ENCODE measurements around the gene IRF2BP1.
"Not testable (repeated sequence)": the region's sequence is repeated elsewhere in the genome, so short reads cannot be mapped to it uniquely, and the experiment has no call there.

IRF2BP1 gene

DNA sequence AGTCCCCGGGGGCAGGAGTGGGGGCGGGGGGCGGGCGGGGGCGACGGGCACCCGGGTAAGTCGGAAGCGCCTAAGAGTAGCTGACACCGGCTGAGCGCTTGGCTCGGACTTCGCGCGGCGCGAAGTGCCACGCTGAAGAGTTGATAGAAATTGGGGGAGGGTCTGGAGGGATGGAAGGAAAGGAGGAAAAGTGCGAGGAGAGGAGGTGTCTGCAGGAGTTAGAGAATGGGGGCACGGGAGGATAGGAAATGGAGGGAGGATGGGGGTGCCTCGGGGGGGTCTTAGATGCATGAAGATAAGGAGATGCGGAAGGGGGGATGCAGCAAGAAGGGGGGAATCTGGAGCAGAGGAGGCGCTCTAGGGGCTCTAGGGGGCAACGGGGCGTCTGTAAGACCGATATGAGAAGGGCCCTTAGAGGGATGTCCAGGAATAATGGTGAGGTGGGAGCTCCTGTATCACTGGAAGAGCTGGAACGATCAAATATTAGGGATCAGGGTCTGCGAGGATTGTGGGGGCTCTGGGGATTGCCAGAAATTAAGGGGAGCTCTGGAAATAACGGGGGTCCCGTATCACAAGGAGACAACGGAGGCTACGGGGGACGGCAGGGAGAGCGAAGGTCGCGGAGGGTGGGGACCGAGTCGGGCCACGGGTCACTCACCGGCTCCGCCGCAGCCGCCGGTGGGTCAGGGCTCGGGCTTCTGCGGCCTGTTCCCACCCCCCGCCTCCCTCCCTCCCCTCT is 16.1 kb upstream of the IRF2BP1 start, which contains the start of gene MYPOP:
TSS of gene MYPOP (minus strand) at position 702 of the 739 bp plus-strand sequence. CDS start 840 bp downstream, outside the sequence.
- DNase-seq = no peak

DNA sequence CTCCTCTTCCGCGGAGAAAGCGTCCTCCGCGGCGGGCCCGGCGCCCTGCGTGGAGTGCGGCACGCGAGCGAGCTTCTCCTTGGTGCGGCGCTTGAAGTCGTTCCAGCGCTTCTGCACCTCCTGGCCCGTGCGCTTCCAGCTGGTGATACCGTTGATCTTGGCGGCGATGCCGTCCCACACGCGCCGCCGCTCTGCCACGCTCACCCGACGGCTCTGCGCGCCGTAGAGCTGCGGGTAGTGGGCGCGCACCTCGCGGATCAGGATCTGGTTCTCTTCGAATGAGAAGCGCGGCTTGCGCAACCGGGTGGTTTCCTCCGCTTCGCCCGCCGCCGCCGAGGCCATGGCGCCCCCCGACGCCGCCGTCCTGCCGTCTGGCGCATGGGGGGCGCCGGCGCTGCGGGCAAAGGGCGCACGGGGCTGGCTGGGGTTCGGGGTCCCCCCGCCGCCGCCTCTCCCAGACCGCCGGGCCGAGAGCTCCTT is 15.5 kb upstream of the IRF2BP1 start:
- peak; percentile 45 for DNase-seq

DNA sequence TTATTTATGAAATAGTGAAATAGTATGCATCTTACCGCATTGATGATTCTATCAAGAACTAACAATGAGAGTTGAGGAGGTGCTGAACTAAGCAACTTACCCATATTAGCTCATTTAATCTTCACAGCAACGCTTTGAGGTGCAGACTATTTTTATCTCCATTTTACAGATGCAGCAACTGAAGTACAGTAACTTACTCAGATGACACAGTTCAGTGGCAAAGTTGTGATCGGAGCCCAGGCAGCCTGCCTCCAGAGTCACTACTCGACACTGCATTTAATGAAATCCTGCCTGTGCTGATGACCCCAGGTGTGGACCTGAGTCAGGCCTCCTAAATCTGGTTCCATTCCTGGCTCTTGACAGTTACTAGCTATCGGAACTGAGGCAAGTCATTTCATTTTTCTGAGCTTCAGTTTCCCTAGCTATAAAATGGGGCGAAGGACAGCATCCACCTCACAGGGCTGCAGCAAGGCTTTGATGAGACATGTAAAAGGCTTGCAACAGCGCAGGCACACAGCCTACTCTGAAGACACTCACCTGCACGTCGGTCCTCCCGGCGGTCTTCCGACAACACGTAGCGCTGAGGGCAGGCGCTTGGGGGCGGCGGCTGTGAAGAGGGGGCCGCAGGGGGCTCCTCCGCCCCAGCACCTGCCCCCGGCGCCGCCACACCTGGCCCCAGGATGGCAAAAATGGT is 14.9 kb upstream of the IRF2BP1 start:
- DNase-seq = no peak

DNA sequence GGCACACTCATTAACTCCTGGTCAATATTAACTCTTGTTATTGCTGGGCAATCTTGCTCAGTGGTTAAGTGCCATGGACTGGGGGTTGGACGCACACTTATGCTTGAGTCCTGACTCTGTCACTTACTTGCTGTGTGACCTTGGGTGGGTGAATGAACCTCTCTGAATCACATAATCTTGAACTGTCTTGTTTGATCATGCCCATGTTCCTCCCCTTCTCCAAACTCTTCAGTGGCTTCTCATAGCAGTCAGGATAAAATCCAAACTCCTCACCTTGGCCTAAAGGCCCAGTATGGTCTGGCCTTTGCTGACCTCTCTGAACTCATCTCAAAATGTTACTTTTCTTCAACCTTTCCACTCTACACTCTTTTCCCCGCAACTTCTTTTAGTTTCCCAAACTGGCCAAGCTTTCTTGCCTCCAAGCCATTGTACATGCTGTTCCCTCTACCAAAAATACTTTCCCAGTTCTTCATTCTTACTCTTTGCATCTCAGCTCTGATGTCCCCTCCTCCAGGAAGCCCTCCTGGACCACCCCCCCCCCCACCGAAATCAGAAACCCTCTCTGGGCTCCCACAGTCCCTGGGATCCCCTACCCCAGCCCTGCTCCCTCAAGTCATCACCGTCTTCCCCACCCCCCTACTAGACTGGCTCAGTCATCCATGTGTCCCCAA is 14.1 kb upstream of the IRF2BP1 start:
- DNase-seq = no peak

DNA sequence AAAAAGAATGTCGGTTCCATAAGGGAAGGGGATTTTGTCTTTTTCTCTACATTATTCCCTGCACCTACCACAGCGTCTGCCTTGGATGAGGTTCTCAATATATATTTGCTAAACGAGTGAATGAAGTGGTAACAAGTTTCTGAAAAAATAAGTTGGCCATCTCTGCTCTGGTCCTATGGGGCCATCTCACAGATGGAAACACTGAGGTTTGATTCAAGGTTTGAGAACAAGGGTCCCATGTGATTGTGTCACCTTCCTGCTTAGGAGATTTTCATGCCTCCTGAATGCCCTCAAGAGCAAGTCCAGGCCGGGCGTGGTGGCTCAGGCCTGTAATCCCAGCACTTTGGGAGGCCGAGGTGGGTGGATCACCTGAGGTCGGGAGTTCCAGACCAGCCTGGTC is 13.3 kb upstream of the IRF2BP1 start:
- DNase-seq = no peak

DNA sequence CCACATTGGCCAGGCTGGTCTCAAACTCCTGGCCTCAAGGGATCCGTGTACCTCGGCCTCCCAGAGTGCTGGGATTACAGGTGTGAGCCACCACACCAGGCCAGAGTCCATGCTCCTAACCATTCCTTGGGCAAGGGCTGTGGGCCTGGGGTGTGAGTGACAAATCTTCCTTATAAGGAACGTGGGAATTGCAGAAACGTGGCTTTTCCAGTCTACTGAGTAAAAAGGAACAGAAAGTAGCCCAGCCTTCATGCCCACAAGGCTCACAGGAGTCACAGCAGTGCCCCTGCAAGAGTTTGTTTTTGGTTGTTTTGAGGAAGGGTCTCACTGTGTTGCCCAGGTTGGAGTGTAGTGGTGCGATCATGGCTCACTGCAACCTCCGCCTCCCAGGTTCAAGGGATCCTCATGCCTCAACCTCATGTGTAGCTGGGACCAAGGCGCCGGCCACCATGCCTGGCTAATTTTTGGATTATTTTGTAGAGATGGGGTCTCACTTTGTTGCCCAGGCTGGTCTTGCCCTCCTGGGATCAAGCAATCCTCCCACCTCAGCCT is 11.4 kb upstream of the IRF2BP1 start:
- DNase-seq = no peak

DNA sequence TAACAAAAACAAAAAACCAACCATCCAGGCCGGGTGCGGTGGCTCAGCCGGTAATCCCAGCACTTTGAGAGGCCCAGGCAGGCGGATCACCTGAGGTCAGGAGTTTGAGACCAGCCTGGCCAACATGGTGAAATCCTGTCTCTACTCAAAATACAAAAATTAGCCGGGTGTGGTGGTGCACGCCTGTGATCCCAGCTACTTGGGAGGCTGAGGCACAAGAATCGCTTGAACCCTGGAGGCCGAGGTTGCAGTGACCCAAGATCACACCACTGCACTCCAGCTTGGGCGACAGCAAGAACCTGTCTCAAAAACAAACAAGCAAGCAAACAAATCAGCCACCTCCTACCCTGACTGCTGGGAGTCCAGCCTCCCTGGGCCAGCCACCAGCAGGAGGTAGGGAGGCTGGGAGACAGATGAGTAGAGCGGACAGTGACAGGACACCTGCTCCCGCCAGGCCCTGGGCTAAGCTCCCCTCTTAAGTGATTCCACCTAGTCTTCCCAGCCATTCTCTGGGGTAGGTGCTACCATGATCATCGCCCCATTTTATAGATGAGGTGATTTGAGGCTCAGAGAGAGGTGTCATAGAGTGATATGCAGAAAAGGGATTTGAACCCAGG is 10.2 kb upstream of the IRF2BP1 start:
- DNase-seq = not testable (repeated sequence)

DNA sequence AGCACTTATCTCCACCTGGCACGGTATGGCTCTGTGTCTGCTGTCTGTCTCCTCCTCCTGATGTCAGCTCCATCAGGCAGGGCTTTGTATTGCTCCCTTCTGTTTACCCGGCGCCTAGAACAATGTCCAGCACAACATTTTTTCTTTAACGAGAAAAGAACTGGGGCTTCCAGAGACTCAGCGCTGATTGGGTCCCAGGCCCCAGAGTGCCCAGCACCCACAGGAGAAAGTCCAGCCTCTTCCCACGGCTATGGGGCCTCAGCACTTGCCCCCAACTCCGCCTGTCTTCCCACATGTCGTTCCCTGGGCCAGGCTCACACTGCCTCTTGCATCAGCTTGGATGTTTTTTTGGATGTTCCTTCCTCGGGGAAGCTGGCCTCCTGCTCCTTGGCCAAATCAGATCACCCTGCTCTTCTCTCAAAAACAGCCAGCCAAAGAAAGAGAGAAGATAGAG is 9.6 kb upstream of the IRF2BP1 start:
- no peak for DNase-seq

DNA sequence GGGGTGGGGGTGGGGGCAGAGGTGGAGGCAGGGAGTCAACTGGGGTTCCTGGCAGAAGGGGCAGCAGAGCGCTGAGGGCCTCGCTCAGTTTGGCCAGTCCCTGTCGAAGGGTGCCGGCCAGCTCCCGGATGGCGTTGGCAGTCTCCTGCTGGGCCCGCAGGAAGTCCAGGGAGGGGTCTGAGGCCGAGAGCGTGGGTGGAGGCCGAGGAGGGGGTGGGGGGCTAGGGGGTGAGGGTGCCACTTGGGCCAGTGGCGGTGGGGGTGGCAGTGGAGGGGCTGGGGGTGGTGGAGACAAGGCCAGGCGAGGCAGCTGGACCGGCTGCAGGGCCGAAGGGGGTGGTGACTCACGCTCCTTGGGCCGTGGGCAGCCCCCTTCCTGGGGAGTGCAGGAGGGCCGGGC is 4.9 kb upstream of the IRF2BP1 start:
- no peak for DNase-seq

DNA sequence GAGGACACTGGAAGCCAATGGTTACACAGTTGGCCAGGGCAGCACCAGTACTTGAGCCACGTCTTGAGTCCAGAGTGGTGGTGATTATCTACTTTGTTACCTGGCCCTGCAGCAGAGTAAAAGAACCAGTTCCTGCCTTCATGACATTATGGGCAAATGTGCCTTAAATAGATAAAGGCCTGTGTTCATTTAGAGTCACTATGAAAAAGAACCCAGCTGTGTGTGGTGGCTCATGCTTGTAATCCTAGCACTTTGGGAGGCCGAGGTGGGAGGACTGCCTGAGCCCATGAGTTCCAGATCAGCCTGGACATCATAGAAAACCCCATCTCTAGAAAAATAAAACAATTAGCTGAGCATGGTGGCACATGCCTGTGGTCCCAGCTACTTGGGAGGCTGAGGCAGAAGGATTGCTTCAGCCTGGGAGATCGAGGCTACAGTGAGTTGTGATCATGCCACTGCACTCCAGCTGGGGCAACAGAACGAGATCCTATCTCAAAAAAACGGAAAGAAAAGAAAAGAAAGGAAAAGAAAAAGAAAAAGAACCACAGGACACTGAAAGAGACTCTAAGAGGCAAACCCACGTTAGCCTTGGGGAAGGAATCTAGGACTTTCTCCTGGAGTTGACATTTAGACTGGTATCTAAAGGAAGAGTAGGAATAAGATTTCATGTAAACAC is 3.4 kb upstream of the IRF2BP1 start:
- DNase-seq = no peak

DNA sequence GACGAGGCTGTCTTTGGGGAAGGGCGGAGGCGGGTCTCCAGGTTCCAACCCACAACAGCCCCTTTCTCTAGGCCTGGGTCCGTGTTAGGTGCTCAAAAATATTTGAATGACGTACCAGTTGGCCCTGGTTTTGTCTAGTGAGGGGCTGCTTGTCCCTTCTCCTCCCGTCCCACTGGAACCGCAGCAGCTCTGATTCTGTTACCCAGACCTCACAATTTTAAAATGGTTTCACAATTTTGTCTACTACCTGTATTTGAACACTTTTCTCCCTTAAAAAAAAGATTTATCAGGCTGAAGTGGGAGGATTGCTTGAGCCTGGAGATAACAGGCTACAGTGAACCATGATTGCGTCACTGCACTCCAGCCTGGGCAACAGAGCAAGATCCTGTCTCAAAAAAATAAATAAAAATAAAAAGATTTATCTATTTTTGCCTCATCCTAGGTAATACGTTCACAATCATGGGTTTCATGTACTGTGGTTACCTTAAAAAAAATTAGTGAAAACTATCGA is 1.3 kb upstream of the IRF2BP1 start:
- no peak for DNase-seq

DNA sequence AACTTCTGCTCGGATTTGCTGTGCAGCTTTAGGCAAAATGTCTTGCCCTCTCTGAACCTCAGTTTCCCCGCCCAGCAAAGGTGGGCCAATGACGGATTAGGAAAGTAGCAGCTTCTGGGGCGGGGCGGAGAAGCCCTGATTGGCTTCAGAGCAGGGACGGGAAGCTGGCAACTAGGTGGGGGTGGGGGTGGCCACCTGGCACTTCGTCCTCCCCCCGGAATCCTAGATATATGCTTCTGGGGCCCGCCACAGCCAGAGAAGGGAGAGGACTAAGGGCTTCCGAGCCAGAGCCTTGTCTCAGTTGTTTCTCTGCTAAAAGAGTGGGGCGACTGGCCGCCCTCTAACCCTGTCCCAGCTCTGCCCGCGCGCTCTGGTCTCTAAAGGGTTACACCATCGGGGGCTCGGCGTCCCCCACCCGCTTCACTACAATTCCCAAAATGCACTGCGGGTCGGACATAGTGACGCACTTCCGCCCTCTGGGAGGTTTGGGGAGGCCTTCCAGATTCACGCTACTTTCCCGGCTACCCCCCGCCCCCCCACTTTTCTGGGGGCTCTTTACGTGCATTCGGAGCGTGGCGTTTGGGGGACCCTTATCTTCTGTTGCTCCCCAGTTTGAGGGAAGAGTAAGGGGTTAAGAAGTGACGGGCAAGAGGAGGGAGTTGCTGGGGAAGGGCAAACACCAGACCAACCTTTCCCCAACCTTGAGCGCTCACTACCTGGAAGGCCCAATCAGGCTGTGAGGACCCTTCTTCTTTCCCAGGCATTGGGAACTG is 672 bp upstream of the IRF2BP1 start:
- DNase-seq = peak; percentile 96

DNA sequence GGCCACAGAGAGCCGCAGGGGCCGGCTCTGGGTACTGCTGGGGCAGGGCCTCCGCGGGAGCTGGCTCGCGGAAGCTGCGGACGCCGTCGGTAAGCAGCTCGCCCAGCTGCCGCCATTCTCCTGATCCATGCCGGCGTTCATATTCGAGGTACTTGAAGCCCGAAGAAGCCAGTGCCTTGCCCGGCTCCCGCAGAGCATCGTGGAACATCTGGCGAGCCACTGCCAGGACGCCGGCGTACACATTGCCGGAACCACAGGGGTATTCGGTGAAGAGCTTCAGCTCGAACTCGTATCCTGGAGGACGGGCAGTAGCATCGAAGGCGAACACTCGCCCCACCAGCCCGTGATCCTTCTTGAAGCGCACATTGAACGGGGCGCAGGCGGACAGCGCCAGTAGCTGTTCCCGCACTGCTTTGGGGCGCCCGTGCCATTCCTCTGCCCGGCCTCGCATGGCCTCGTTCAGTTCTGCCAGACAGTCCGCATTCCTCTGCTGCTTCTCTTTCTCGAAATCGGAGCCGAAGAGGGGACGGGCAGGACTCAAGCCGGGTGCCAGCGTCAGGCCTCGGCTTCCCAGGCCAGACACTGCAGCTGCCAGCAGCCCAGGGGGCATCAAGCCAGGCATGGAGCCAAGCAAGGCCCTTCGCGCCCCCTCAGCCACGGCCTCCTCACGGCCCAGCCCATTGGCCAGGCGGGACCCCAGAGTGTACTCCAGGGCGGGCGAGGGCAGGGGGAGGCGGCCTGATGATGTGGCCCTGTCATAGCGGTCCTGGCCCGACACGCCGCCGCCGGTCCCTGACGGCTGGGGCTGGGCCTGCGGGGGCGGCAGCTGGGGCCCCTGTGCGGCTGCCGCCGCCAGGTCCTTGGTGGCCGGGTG is 1.0 kb downstream of the IRF2BP1 start:
- DNase-seq = peak; percentile 28

DNA sequence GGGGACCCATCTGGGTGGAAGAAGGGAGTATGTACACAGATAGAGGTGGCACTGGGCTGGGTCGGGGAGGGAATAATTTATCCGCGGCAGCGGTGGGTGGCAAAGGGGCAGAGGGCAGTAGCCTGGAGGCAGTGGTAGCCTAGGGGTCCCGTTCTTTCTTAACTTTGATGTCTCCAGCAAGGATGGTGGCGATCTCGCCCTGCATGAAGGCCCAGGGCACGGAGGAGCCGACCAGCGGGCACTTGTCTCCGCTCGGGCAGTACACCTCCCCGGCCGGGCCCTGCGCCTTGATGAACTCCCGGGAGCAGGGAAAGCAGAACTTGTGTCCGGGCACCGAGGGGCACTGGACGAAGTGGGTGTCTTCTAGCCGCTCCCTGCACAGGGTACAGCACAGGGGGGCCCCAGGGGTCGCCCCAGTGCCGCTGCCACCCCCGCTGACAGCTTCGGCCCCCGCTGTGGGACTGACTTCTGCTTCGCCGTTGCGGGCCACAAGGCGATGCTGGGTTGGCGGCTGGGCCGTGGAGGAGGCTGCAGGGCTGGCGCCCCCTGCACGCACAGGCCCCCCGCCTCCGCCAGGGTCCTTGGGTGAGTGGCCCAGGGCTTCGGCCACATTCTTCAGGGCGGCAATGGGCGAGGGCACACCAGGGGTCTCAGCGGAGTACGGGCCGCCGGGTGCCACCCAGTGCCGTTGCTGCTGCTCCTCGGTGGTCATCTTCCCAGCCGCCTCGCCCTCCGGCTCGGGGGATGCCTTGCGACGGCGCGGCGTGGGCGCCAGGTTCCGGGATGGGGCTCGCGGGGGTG is 1.9 kb downstream of the IRF2BP1 start:
- no peak for DNase-seq

DNA sequence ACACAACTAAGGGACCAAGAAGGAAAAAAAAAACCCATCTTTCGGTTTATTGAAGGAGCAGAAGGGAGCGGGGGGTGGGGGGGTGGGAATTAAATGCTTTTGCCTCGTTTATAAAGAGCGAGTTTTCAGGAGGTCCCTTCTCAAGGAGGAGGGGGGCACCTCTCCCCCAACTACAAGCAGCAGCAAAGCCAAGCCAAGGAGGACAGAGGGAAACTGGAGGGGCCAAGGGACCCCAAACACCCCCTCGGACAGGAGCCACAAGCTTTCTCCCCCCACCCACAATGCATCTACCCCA is 2.4 kb downstream of the IRF2BP1 start:
- no peak for DNase-seq

DNA sequence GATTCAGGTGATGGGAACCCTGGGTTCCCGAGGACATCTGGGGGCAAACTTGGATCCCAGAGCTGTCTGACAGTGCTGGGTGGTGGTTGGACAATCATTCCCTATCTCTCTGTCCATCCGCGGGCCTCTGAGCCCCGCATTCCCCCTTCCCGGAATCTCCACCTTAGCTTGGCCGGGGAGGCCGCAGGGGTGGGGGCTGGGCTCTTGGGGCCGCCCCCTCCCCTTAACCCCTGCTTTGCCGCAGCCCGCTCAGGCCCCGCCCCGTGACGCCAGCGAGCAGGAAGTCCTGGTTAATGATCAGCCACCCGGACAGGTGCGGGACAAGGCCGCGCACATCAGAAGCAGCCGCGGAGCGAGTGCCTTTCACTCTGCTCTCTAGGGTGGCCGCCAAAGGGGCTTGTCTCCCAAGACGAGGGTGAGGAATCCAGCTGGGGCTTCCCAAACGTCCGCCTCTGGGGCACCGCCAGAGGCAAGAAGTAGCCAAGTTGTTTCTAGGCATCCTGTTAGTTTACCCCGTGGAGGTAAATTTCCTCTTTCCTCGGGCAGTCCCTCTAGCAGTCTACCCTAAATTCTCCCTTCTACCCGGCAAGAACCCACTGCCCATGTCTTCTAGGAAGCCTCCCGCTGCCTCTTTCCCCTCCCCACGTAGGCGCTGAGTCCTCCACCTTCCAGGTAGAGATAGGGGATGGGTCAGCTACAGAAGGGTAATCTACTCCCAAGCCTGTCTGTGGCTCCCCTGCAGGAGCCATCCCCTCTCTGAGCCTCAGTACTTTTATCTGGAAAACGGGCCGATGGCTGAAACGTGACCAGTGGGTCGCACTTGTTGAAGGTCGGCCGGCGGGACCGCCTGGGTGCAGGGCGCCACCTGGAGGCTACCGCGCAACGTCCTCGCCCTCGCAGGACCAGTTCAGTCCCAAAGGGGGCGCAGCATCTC is 3.0 kb downstream of the IRF2BP1 start:
- peak; percentile 88 for DNase-seq

DNA sequence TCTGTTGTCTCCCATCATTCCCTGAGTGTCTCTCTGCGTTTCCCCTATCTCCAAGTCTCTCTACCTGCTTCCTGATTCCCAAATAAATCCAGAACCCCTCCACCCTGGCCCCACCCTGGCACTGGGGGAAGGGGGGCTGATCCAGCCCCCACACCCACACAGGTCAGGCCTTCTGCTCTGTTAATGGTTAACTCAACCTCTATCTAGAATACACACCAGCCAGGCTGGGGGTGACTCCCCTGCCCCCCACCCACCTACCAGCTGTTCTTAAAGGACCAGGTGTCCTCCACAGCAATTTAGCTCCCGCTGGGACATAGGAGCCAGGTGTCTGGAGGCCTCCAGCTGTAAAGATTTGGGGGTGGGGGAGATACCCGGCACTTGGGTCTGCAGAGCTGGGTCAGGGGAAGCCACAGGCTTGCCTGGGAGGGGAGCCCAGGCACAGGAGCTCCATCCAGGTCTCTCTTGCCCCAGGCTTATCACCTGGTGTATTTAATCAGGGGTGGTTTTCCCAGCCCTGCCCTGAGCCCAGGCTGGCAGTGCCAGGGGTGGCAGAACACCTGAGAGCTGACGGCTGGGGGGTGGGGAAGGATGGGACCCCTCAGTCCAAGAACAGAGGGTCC is 3.9 kb downstream of the IRF2BP1 start:
- DNase-seq = no peak

Data from activated CD4-positive, alpha-beta T cell treated with anti-CD3 and anti-CD28 coated beads, Interleukin-10, Interleukin-2, amounts not matched to agents 100 ng/mL and 50 ng/mL, durations not matched to agents 16 hours and 8 hours (primary cell).